Measurements from ENCODE around the gene UBE2E2.

- no peak for TF ChIP-seq CTCF (conservative IDR thresholded peaks at IDR 0.05; ENCODE audit: low read length)
- no peak for TF ChIP-seq EZH2phosphoT487 (IDR thresholded peaks at IDR 0.05; ENCODE audit: borderline replicate concordance, low read depth, low read length)
Observed at GRCh38 chr3:23565041-23565775, 362.1 kb downstream of the UBE2E2 start.

Measured in OCI-LY7 (cell line).